ENCODE results near the gene TBCCD1.

DNA sequence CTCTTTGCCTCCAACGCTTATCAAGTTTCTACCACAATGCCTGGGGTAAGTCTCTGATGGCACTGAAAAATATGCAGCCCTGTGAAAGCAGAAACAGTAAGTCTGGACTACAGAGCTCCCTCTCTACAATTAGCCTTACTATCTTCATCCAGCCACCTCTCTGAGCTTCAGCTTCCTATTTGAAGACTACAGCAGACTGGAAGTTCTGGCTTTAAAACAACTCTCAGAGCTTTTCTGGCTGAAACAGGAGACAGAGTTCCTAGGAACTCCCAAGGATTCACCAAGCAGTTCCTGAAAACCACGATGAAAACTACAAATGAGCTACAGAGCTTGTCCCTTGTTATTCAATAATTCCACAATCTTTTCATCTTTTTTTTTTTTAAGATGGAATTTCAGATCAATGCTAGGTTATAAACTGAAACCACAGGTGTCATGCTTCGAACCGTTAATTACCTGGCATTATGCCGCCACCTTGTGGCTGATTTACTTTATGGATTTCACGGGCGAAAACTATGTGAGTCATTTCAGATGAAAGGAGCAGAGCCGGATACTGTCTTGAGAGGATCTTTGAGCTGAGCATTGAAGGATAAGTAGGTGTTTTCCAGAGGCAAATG is 26.8 kb downstream of the TBCCD1 start:
- TF ChIP-seq POLR2A (IDR thresholded peaks at IDR 0.05): no peak
- TF ChIP-seq, protein P1, sequence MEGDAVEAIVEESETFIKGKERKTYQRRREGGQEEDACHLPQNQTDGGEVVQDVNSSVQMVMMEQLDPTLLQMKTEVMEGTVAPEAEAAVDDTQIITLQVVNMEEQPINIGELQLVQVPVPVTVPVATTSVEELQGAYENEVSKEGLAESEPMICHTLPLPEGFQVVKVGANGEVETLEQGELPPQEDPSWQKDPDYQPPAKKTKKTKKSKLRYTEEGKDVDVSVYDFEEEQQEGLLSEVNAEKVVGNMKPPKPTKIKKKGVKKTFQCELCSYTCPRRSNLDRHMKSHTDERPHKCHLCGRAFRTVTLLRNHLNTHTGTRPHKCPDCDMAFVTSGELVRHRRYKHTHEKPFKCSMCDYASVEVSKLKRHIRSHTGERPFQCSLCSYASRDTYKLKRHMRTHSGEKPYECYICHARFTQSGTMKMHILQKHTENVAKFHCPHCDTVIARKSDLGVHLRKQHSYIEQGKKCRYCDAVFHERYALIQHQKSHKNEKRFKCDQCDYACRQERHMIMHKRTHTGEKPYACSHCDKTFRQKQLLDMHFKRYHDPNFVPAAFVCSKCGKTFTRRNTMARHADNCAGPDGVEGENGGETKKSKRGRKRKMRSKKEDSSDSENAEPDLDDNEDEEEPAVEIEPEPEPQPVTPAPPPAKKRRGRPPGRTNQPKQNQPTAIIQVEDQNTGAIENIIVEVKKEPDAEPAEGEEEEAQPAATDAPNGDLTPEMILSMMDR (IDR thresholded peaks at IDR 0.05): peak; percentile 57 to 93 (median 90)
